PC-9 (cell line): Measurements from ENCODE around the gene ZFAND3. TPM values are rescaled to one million over a fixed set of nuclear protein-coding genes. Genes with fewer than 3 reads are reported as not detected.

Source experiments
- BruUV-seq: library from RNA; stranded (reverse); fragments of 400-500 nt; replicated peaks from 2 replicates; lab custom pipeline; 2021; lab: Mats Ljungman, UMichigan
- CTCF ChIA-PET: fragments of 300-600 bp; sonication (Branson Sonifier 250); formaldehyde crosslinking; loops from one replicate; lab custom pipeline; 2022; ENCODE audit warnings: antibody characterized with exemption; lab: Charles Lee
- POLR2A ChIA-PET: fragments of 300-600 bp; sonication (Branson Sonifier 250); formaldehyde crosslinking; loops from one replicate; lab custom pipeline; 2022; ENCODE audit warnings: antibody characterized with exemption; ENCODE audit not compliant: unreplicated experiment; lab: Charles Lee
- DNase-seq, 2 experiments: peaks; one replicate each; pipeline versions ENCODE4 v3.0.0 to v3.0.0-alpha.2; 2015 to 2022; ENCODE audit warnings: mixed read lengths in 1 of 2
- H2AFZ ChIP-seq: fragments of 200-600 bp; sonication (generic); 2 replicates; pipeline ENCODE4 v1.8.1; 2017; ENCODE audit warnings: antibody characterized with exemption
- H3F3A ChIP-seq: fragments of 200-600 bp; sonication (generic); 2 replicates; pipeline ENCODE4 v1.8.1; 2017; ENCODE audit warnings: antibody characterized with exemption, mild to moderate bottlenecking, low read depth; ENCODE audit not compliant: insufficient read depth
- H3K27ac ChIP-seq: fragments of 200-600 bp; sonication (generic); 2 replicates; pipeline ENCODE4 v1.6.1; 2016; ENCODE audit warnings: mixed run types
- H3K27me3 ChIP-seq: fragments of 200-600 bp; sonication (generic); 2 replicates; pipeline ENCODE4 v1.6.1; 2016; ENCODE audit warnings: low read depth, mixed run types; ENCODE audit not compliant: insufficient read depth
- H3K36me3 ChIP-seq: fragments of 200-600 bp; sonication (generic); 2 replicates; pipeline ENCODE4 v1.6.1; 2016; ENCODE audit warnings: low read depth, mixed run types
- H3K4me1 ChIP-seq: fragments of 200-600 bp; sonication (generic); replicated peaks from 2 replicates; pipeline ENCODE4 v1.6.1; 2016; ENCODE audit warnings: mixed run types; ENCODE audit not compliant: insufficient read depth
- H3K4me2 ChIP-seq: fragments of 200-600 bp; sonication (generic); 2 replicates; pipeline ENCODE4 v1.6.1; 2017; ENCODE audit warnings: mixed run types
- H3K4me3 ChIP-seq: fragments of 200-600 bp; sonication (generic); 2 replicates; pipeline ENCODE4 v1.6.1; 2016; ENCODE audit warnings: mixed run types
- H3K79me2 ChIP-seq: fragments of 200-600 bp; sonication (generic); 2 replicates; pipeline ENCODE4 v1.6.1; 2017; ENCODE audit warnings: low read depth, mixed run types
- H3K9me2 ChIP-seq: fragments of 200-600 bp; sonication (generic); 2 replicates; pipeline ENCODE4 v1.8.1; 2017; ENCODE audit warnings: mild to moderate bottlenecking; ENCODE audit not compliant: insufficient read depth
- H3K9me3 ChIP-seq: fragments of 200-600 bp; sonication (generic); 2 replicates; pipeline ENCODE4 v1.8.1; 2016; ENCODE audit warnings: low read depth; ENCODE audit not compliant: insufficient read depth
- H4K20me1 ChIP-seq: fragments of 200-600 bp; sonication (generic); 2 replicates; pipeline ENCODE4 v1.8.1; 2017; ENCODE audit not compliant: insufficient read depth
- EZH2 ChIP-seq: fragments of 200-600 bp; sonication (generic); IDR thresholded peaks from 2 replicates; pipeline ENCODE4 v1.8.0; 2017; ENCODE audit warnings: antibody characterized with exemption, low read depth
- intact Hi-C: fragments of 100-400 bp; cut with micrococcal nuclease; formaldehyde crosslinking; loops from one replicate; pipeline ENCODE4 v1.10.0; 2022; ENCODE audit not compliant: unreplicated experiment
- total RNA-seq: library from RNA; stranded (reverse); gene quantifications from 2 replicates; pipeline ENCODE4 v1.2.3, GENCODE V29; 2021
- TF ChIP-seq, protein P1 (sequence below): fragments of 200-600 bp; sonication (generic); conservative IDR thresholded peaks from 2 replicates; pipeline ENCODE4 v1.6.1; 2017; ENCODE audit warnings: mixed run types, antibody characterized with exemption, mild to moderate bottlenecking, moderate library complexity

ZFAND3 gene
- total RNA-seq, 1 experiment from 2014 or later: 46.8 TPM

DNA sequence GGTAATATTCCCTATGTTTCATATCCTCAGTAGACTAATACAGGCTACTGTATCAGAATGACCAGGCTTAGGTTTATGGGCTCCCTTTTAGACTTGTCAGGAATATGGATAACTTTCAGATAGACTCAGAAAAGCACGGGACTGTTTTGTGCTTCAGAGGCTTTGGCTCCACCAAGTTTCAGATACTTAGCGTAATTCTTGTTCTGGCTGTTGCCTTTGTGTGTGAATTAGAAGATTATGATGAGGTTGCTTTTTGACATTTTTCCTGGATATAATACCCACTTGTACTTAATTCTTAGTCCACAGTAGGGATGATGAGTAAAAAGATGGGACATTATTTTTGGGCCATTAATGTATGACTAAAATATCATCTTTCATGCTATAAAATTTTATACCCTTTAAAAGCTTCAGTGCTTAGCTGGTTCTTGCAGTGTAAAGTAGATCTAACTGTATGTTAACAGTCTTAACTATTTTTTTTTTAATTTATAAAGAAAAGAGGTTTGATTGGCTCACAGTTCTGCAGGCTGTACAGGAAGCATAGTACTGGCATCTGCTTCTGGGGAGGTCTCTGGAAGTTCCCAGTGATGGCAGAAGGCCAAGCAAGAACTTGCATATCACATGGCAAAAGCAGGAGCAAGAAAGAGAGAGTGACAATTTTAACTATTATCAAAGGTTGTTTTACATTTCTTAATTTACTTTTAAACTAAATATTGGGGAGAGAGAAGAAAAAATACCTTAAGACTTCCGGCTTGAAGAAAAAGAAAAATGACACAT is 120.7 kb downstream of the ZFAND3 start:
- DNase-seq: no peak
- Histone ChIP-seq H3K4me3 (no peak overlapping the region), H4K20me1 (peaks cover 34% of the 10 kb centered on the region), H3K9me2 (no peaks in the 10 kb centered on the region; the same call in 1 of the 2 replicates), H2AFZ (no peak overlapping the region), H3K79me2 (peaks cover 15% of the 10 kb centered on the region), H3K27ac (no peak overlapping the region), H3K4me2 (no peak overlapping the region), H3F3A (0 out of 2 replicates have a peak, but pooled peaks cover 5% of the 10 kb centered on the region), H3K27me3 (no peaks in the 10 kb centered on the region), H3K4me1 (no peaks in the 10 kb centered on the region), H3K9me3 (no peaks in the 10 kb centered on the region), H3K36me3 (no peaks in the 10 kb centered on the region)
- no peak for TF ChIP-seq EZH2
- TF ChIP-seq, protein P1, sequence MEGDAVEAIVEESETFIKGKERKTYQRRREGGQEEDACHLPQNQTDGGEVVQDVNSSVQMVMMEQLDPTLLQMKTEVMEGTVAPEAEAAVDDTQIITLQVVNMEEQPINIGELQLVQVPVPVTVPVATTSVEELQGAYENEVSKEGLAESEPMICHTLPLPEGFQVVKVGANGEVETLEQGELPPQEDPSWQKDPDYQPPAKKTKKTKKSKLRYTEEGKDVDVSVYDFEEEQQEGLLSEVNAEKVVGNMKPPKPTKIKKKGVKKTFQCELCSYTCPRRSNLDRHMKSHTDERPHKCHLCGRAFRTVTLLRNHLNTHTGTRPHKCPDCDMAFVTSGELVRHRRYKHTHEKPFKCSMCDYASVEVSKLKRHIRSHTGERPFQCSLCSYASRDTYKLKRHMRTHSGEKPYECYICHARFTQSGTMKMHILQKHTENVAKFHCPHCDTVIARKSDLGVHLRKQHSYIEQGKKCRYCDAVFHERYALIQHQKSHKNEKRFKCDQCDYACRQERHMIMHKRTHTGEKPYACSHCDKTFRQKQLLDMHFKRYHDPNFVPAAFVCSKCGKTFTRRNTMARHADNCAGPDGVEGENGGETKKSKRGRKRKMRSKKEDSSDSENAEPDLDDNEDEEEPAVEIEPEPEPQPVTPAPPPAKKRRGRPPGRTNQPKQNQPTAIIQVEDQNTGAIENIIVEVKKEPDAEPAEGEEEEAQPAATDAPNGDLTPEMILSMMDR: no peak
- CTCF ChIA-PET: no interaction called here
- POLR2A ChIA-PET: no interaction called here
- intact Hi-C loops: no loop called here
- no TSS peak for BruUV-seq

DNA sequence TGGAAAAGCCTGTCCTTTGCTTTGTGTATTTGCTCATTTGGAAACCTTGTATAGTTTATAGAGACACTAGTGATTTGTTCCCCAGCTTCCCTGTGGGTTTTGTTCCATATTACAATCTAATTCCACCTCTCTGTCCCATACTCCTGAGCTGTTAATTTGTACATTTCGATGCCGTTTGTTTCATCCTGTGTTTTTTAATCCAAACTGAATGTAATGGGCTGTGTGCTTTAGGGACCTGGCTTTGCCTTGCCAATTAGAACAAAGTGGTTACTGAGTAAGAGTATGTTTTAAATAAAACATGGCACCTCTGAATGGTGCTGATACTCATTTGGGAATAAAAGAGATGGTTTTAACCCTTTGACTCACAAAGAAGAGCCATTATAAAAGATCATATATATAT is 122.3 kb downstream of the ZFAND3 start:
- POLR2A ChIA-PET: no interaction called here
- Histone ChIP-seq H3K9me3 (no peaks in the 10 kb centered on the region), H3K9me2 (no peaks in the 10 kb centered on the region; the same call in 1 of the 2 replicates), H3K36me3 (no peaks in the 10 kb centered on the region), H3K4me1 (no peaks in the 10 kb centered on the region), H3K4me3 (no peak overlapping the region), H4K20me1 (peaks cover 48% of the 10 kb centered on the region), H3K79me2 (peaks cover 25% of the 10 kb centered on the region), H3K27ac (no peak overlapping the region), H3K27me3 (no peaks in the 10 kb centered on the region), H3K4me2 (no peak overlapping the region), H3F3A (0 out of 2 replicates have a peak, but pooled peaks cover 5% of the 10 kb centered on the region), H2AFZ (no peak overlapping the region)
- TF ChIP-seq EZH2: no peak
- TF ChIP-seq, protein P1: no peak
- CTCF ChIA-PET: no interaction called here
- intact Hi-C loops: no loop called here
- no peak for DNase-seq
- BruUV-seq: no TSS peak

DNA sequence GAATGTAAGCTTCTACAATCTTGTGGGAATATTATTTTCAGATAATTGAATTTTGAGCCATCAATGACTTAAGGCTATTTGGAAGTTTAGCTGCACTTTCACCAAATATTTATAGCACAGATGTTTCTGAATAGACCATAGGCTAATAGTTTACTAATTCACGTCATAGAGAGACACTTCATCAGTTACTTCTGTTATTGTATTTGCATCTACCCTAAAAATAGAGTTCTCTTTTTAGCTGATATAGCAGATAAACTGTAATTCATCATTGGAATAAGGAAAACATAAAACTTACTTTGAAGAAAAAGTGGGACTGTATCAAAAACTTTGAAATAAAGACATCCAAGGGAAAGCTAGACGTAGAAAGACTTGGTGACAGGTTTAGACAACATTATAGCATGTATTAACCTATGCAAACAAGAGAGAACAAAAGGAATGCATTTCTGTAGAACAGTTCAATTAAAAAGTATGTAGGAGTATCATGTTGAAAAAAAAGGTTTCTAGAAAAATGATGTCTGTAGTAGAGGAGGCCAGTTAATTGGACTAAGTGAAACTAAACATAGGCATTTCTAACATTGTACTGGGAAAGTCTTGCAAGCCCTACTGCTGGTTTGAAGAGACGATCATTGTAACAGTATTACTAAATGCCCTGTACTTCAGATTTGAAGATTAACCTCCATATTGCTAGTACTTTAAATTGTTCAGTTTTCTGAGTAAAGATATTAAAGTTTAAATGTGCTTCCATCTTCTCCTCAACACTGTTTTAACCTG is 123.3 kb downstream of the ZFAND3 start:
- no peak overlapping the region for H3K4me3 ChIP-seq
- ChIA-PET POLR2A (no interaction called here), CTCF (no interaction called here)
- H3K4me1 ChIP-seq: no peaks in the 10 kb centered on the region
- H3K79me2 ChIP-seq: peaks cover 25% of the 10 kb centered on the region
- H3K9me2 ChIP-seq: no peaks in the 10 kb centered on the region; the same call in 1 of the 2 replicates
- no peak overlapping the region for H3K27ac ChIP-seq
- H4K20me1 ChIP-seq: peaks cover 48% of the 10 kb centered on the region
- no peaks in the 10 kb centered on the region for H3K36me3 ChIP-seq
- intact Hi-C loops: no loop called here
- no peak overlapping the region for H3K4me2 ChIP-seq
- H3K27me3 ChIP-seq: no peaks in the 10 kb centered on the region
- no peak for TF ChIP-seq EZH2
- TF ChIP-seq, protein P1: no peak
- BruUV-seq: no TSS peak
- H3K9me3 ChIP-seq: no peaks in the 10 kb centered on the region
- DNase-seq: no peak
- H3F3A ChIP-seq: peaks cover 5% of the 10 kb centered on the region; the same call in 1 of the 2 replicates
- H2AFZ ChIP-seq: no peak overlapping the region
